Measurements from ENCODE around the gene AFF3. TPM values are rescaled to one million over a fixed set of nuclear protein-coding genes. Genes with fewer than 3 reads are reported as not detected.

AFF3 gene
- total and polyA plus RNA-seq, 2 experiments from 2014 or later = 7.3 to 7.8 TPM

GRCh38 chr2:99635710-99636109 lies 506.7 kb downstream of the AFF3 start:
- no peak overlapping the region for H2AFZ ChIP-seq
- H3K79me2 ChIP-seq = no peaks in the 10 kb centered on the region
- H3K4me3 ChIP-seq = no peak overlapping the region
- H3K9me2 ChIP-seq (replicated peaks; ENCODE audit: insufficient read depth) = no peaks in the 10 kb centered on the region
- DNase-seq (ENCODE audit: low spot score) = no peak
- 90% methylated on average over 4 of the region's 4 CpGs for WGBS (ENCODE audit: low lambda C conversion rate, missing lambda C conversion rate)
- TF ChIP-seq, protein P1, sequence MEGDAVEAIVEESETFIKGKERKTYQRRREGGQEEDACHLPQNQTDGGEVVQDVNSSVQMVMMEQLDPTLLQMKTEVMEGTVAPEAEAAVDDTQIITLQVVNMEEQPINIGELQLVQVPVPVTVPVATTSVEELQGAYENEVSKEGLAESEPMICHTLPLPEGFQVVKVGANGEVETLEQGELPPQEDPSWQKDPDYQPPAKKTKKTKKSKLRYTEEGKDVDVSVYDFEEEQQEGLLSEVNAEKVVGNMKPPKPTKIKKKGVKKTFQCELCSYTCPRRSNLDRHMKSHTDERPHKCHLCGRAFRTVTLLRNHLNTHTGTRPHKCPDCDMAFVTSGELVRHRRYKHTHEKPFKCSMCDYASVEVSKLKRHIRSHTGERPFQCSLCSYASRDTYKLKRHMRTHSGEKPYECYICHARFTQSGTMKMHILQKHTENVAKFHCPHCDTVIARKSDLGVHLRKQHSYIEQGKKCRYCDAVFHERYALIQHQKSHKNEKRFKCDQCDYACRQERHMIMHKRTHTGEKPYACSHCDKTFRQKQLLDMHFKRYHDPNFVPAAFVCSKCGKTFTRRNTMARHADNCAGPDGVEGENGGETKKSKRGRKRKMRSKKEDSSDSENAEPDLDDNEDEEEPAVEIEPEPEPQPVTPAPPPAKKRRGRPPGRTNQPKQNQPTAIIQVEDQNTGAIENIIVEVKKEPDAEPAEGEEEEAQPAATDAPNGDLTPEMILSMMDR (IDR thresholded peaks at IDR 0.05; ENCODE audit: poor library complexity) = no peak
- TF ChIP-seq EZH2 (IDR thresholded peaks at IDR 0.05; ENCODE audit: borderline replicate concordance) = no peak
- no peak for TF ChIP-seq EZH2phosphoT487 (IDR thresholded peaks at IDR 0.05; ENCODE audit: low read depth, severe bottlenecking, unreplicated experiment)
- no peak overlapping the region for H3K4me2 ChIP-seq
- no peaks in the 10 kb centered on the region for H3K9me3 ChIP-seq (ENCODE audit: low read depth)
- H3K4me1 ChIP-seq (ENCODE audit: insufficient read depth) = peaks cover 3% of the 10 kb centered on the region
- no peaks in the 10 kb centered on the region for H3K27me3 ChIP-seq
- H3K36me3 ChIP-seq (replicated peaks; ENCODE audit: insufficient read depth, low read depth) = no peaks in the 10 kb centered on the region
- no peaks in the 10 kb centered on the region for H4K20me1 ChIP-seq (ENCODE audit: insufficient read depth, poor library complexity, severe bottlenecking)
- H3K27ac ChIP-seq = no peak overlapping the region

- no peak overlapping the region for H2AFZ ChIP-seq
- no peaks in the 10 kb centered on the region for H3K9me2 ChIP-seq (replicated peaks; ENCODE audit: insufficient read depth)
- no peaks in the 10 kb centered on the region for H3K36me3 ChIP-seq (replicated peaks; ENCODE audit: insufficient read depth, low read depth)
- peaks cover 3% of the 10 kb centered on the region for H3K4me1 ChIP-seq (ENCODE audit: insufficient read depth)
- TF ChIP-seq EZH2phosphoT487 (IDR thresholded peaks at IDR 0.05; ENCODE audit: low read depth, severe bottlenecking, unreplicated experiment) (no peak), EZH2 (IDR thresholded peaks at IDR 0.05; ENCODE audit: borderline replicate concordance) (no peak)
- TF ChIP-seq, protein P1 (IDR thresholded peaks at IDR 0.05; ENCODE audit: poor library complexity) = no peak
- H3K9me3 ChIP-seq (ENCODE audit: low read depth) = no peaks in the 10 kb centered on the region
- 95% methylated on average over 2 of the region's 2 CpGs for WGBS (ENCODE audit: low lambda C conversion rate, missing lambda C conversion rate)
- no peak overlapping the region for H3K27ac ChIP-seq
- no peaks in the 10 kb centered on the region for H3K27me3 ChIP-seq
- no peak for DNase-seq (ENCODE audit: low spot score)
- H3K4me3 ChIP-seq = no peak overlapping the region
- H3K4me2 ChIP-seq = no peak overlapping the region
- H4K20me1 ChIP-seq (ENCODE audit: insufficient read depth, poor library complexity, severe bottlenecking) = no peaks in the 10 kb centered on the region
- H3K79me2 ChIP-seq = no peaks in the 10 kb centered on the region
Measured at GRCh38 chr2:99634234-99634633, 508.2 kb downstream of the AFF3 start.

GRCh38 chr2:99631700-99632099 lies 510.7 kb downstream of the AFF3 start:
- Histone ChIP-seq H3K4me2 (no peak overlapping the region), H3K27ac (no peak overlapping the region), H3K9me3 (ENCODE audit: low read depth) (no peaks in the 10 kb centered on the region), H4K20me1 (ENCODE audit: insufficient read depth, poor library complexity, severe bottlenecking) (no peaks in the 10 kb centered on the region), H3K79me2 (no peaks in the 10 kb centered on the region), H3K4me1 (ENCODE audit: insufficient read depth) (peaks cover 2% of the 10 kb centered on the region), H3K4me3 (no peak overlapping the region), H3K27me3 (peaks cover 3% of the 10 kb centered on the region), H3K9me2 (replicated peaks; ENCODE audit: insufficient read depth) (no peaks in the 10 kb centered on the region), H2AFZ (no peak overlapping the region), H3K36me3 (replicated peaks; ENCODE audit: insufficient read depth, low read depth) (no peaks in the 10 kb centered on the region)
- TF ChIP-seq EZH2 (IDR thresholded peaks at IDR 0.05; ENCODE audit: borderline replicate concordance) (no peak), EZH2phosphoT487 (IDR thresholded peaks at IDR 0.05; ENCODE audit: low read depth, severe bottlenecking, unreplicated experiment) (no peak)
- TF ChIP-seq, protein P1 (IDR thresholded peaks at IDR 0.05; ENCODE audit: poor library complexity) = no peak
- WGBS (ENCODE audit: low lambda C conversion rate, missing lambda C conversion rate) = 86% methylated on average over 3 of the region's 3 CpGs
- no peak for DNase-seq (ENCODE audit: low spot score)

DNA sequence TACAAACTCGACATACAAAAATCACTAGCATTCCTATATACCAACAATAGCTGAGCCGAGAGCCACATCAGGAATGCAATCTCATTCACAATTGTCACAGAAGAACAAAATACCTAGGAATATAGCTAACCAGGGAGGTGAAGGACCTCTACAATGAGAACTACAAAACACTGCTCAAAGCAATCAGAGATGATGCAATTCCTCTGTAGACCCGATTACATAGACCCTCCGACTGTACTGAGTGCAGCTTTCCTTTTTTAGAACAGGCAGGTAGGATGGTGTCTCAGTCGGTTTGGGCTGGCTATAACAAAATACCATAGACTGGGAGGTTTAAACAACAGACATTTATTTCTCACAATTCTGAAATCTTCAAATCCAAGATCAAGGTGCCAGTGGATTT lies 513.1 kb downstream of the AFF3 start:
- Histone ChIP-seq H3K36me3 (replicated peaks; ENCODE audit: insufficient read depth, low read depth) (no peaks in the 10 kb centered on the region), H3K9me3 (ENCODE audit: low read depth) (no peaks in the 10 kb centered on the region), H3K9me2 (replicated peaks; ENCODE audit: insufficient read depth) (no peaks in the 10 kb centered on the region), H3K4me3 (no peak overlapping the region), H3K27ac (no peak overlapping the region), H4K20me1 (ENCODE audit: insufficient read depth, poor library complexity, severe bottlenecking) (no peaks in the 10 kb centered on the region), H3K4me2 (no peak overlapping the region), H3K79me2 (no peaks in the 10 kb centered on the region), H3K4me1 (ENCODE audit: insufficient read depth) (no peaks in the 10 kb centered on the region), H3K27me3 (peaks cover 5% of the 10 kb centered on the region), H2AFZ (no peak overlapping the region)
- no peak for TF ChIP-seq EZH2phosphoT487 (IDR thresholded peaks at IDR 0.05; ENCODE audit: low read depth, severe bottlenecking, unreplicated experiment)
- TF ChIP-seq, protein P1 (IDR thresholded peaks at IDR 0.05; ENCODE audit: poor library complexity) = no peak
- no peak for TF ChIP-seq EZH2 (IDR thresholded peaks at IDR 0.05; ENCODE audit: borderline replicate concordance)
- DNase-seq (ENCODE audit: low spot score) = no peak
- whole genome bisulfite sequencing (ENCODE audit: low lambda C conversion rate, missing lambda C conversion rate) = 86% methylated on average over 5 of the region's 5 CpGs

Data from hepatocyte (in vitro differentiated cells).